ENCODE data around the gene CTDSPL.

The CTDSPL gene

GRCh38 chr3:37816271-37816670 lies 45.4 kb upstream of the CTDSPL start:
- H3K36me3 ChIP-seq (ENCODE audit: insufficient read depth) = no peaks in the 10 kb centered on the region
- TF ChIP-seq CTCF (conservative IDR thresholded peaks at IDR 0.05; ENCODE audit: low read depth, low read length) = no peak
- H3K27me3 ChIP-seq (ENCODE audit: insufficient read depth, low read depth) = no peaks in the 10 kb centered on the region
- no peaks in the 10 kb centered on the region for H4K20me1 ChIP-seq (ENCODE audit: insufficient read depth)
- H3K9ac ChIP-seq = no peak overlapping the region
- H3K27ac ChIP-seq = no peak overlapping the region
- no peak overlapping the region for H2AFZ ChIP-seq (ENCODE audit: low read depth)
- H3K4me2 ChIP-seq = no peak overlapping the region
- H3K79me2 ChIP-seq (ENCODE audit: insufficient read depth, low read depth) = no peaks in the 10 kb centered on the region
- H3K4me1 ChIP-seq (ENCODE audit: low read depth, poor library complexity, severe bottlenecking) = no peaks in the 10 kb centered on the region
- H3K4me3 ChIP-seq (IDR thresholded peaks at IDR 0.05; ENCODE audit: insufficient read depth, low read depth, low read length) = no peak overlapping the region

- no peak overlapping the region for H3K4me2 ChIP-seq
Measured at GRCh38 chr3:37819591-37819990, 42.1 kb upstream of the CTDSPL start.

GRCh38 chr3:37820286-37820685 lies 41.4 kb upstream of the CTDSPL start:
- no peak overlapping the region for H3K4me3 ChIP-seq (IDR thresholded peaks at IDR 0.05; ENCODE audit: insufficient read depth, low read depth, low read length)
- H3K27ac ChIP-seq = no peak overlapping the region
- no peak overlapping the region for H2AFZ ChIP-seq (ENCODE audit: low read depth)
- no peaks in the 10 kb centered on the region for H4K20me1 ChIP-seq (ENCODE audit: insufficient read depth)
- H3K79me2 ChIP-seq (ENCODE audit: insufficient read depth, low read depth) = no peaks in the 10 kb centered on the region
- TF ChIP-seq CTCF (conservative IDR thresholded peaks at IDR 0.05; ENCODE audit: low read depth, low read length) = no peak
- no peaks in the 10 kb centered on the region for H3K27me3 ChIP-seq (ENCODE audit: insufficient read depth, low read depth)
- H3K4me2 ChIP-seq = no peak overlapping the region
- no peak overlapping the region for H3K9ac ChIP-seq
- H3K4me1 ChIP-seq (ENCODE audit: low read depth, poor library complexity, severe bottlenecking) = no peaks in the 10 kb centered on the region
- H3K36me3 ChIP-seq (ENCODE audit: insufficient read depth) = no peaks in the 10 kb centered on the region

More at GRCh38 chr3:37819591-37819990, 42.1 kb upstream of the CTDSPL start:
- TF ChIP-seq CTCF (conservative IDR thresholded peaks at IDR 0.05; ENCODE audit: low read depth, low read length) = no peak
- no peaks in the 10 kb centered on the region for H3K36me3 ChIP-seq (ENCODE audit: insufficient read depth)
- H3K27me3 ChIP-seq (ENCODE audit: insufficient read depth, low read depth) = no peaks in the 10 kb centered on the region
- H3K27ac ChIP-seq = no peak overlapping the region
- no peak overlapping the region for H3K9ac ChIP-seq
- no peak overlapping the region for H3K4me3 ChIP-seq (IDR thresholded peaks at IDR 0.05; ENCODE audit: insufficient read depth, low read depth, low read length)
- H3K4me1 ChIP-seq (ENCODE audit: low read depth, poor library complexity, severe bottlenecking) = no peaks in the 10 kb centered on the region
- no peaks in the 10 kb centered on the region for H3K79me2 ChIP-seq (ENCODE audit: insufficient read depth, low read depth)
- H2AFZ ChIP-seq (ENCODE audit: low read depth) = no peak overlapping the region
- no peaks in the 10 kb centered on the region for H4K20me1 ChIP-seq (ENCODE audit: insufficient read depth)

- TF ChIP-seq CTCF (conservative IDR thresholded peaks at IDR 0.05; ENCODE audit: low read depth, low read length) = no peak
- H3K79me2 ChIP-seq (ENCODE audit: insufficient read depth, low read depth) = no peaks in the 10 kb centered on the region
- H3K27ac ChIP-seq = no peak overlapping the region
- no peaks in the 10 kb centered on the region for H3K4me1 ChIP-seq (ENCODE audit: low read depth, poor library complexity, severe bottlenecking)
- no peak overlapping the region for H3K4me3 ChIP-seq (IDR thresholded peaks at IDR 0.05; ENCODE audit: insufficient read depth, low read depth, low read length)
- H3K36me3 ChIP-seq (ENCODE audit: insufficient read depth) = no peaks in the 10 kb centered on the region
- no peak overlapping the region for H2AFZ ChIP-seq (ENCODE audit: low read depth)
- no peak overlapping the region for H3K4me2 ChIP-seq
- no peaks in the 10 kb centered on the region for H4K20me1 ChIP-seq (ENCODE audit: insufficient read depth)
- H3K9ac ChIP-seq = no peak overlapping the region
- no peaks in the 10 kb centered on the region for H3K27me3 ChIP-seq (ENCODE audit: insufficient read depth, low read depth)
Measured at GRCh38 chr3:37823189-37823588, 38.5 kb upstream of the CTDSPL start.

Data from KMS-11 (cell line).